Erythroblast (primary cell): ENCODE measurements around the gene PRKCE.

Source experiments
- GATA1 ChIP-seq: IDR thresholded peaks from 2 replicates; pipeline ENCODE4 v1.6.1; 2011; ENCODE audit warnings: low read depth, mild to moderate bottlenecking, control low read depth, low read length, moderate library complexity
- POLR2A ChIP-seq: IDR thresholded peaks from 2 replicates; pipeline ENCODE4 v1.6.1; 2011; ENCODE audit warnings: mild to moderate bottlenecking, low read length

GRCh38 chr2:45631319-45631718 lies 20.2 kb upstream of the PRKCE start:
- TF ChIP-seq POLR2A = no peak
- no peak for TF ChIP-seq GATA1
